IMR-90 (cell line): ENCODE data around the gene MAML3. TPM values are rescaled to one million over a fixed set of nuclear protein-coding genes. Genes with fewer than 3 reads are reported as not detected.

Experiments used
- ATAC-seq: fragments of 200-7000 bp; cut with Tn5 transposase; 2 replicates; pipeline ENCODE4 v1.9.1; 2020; ENCODE audit warnings: low read depth, mild to moderate bottlenecking, moderate library complexity
- BruUV-seq: library from RNA; stranded (reverse); fragments of 400-500 nt; replicated peaks from 2 replicates; lab custom pipeline; 2021; lab: Mats Ljungman, UMichigan
- CTCF ChIA-PET: fragments of 300-600 bp; formaldehyde crosslinking; extraction: SDS; loops from one replicate; lab custom pipeline; 2021; ENCODE audit warnings: antibody characterized with exemption; lab: Yijun Ruan, JAX
- POLR2A ChIA-PET: fragments of 300-600 bp; sonication (Branson Sonifier 250); formaldehyde crosslinking; loops from one replicate; lab custom pipeline; 2022; ENCODE audit warnings: antibody characterized with exemption; ENCODE audit not compliant: unreplicated experiment; lab: Charles Lee
- DNase-seq: peaks from one replicate; pipeline ENCODE4 v3.0.0; 2013
- H2AFZ ChIP-seq: replicated peaks from 2 replicates; pipeline ENCODE3; 2013; ENCODE audit warnings: low read length, mild to moderate bottlenecking; ENCODE audit not compliant: poor library complexity
- H2AK5ac ChIP-seq: 2 replicates; pipeline ENCODE4 v1.6.1; 2013; ENCODE audit warnings: low read depth, low read length, inconsistent platforms
- H2AK9ac ChIP-seq: replicated peaks from 2 replicates; pipeline ENCODE3; 2013; ENCODE audit warnings: mild to moderate bottlenecking, low read depth, low read length, moderate library complexity; ENCODE audit not compliant: poor library complexity
- H2BK120ac ChIP-seq: 2 replicates; pipeline ENCODE4 v1.6.1; 2013; ENCODE audit warnings: low read depth, low read length, inconsistent platforms
- H2BK15ac ChIP-seq: 3 replicates; pipeline ENCODE4 v1.6.1; 2013; ENCODE audit warnings: low read depth, low read length, inconsistent platforms
- H2BK20ac ChIP-seq: 2 replicates; pipeline ENCODE4 v1.6.1; 2013; ENCODE audit warnings: low read depth, mild to moderate bottlenecking, inconsistent platforms, low read length, moderate library complexity
- H2BK5ac ChIP-seq: 2 replicates; pipeline ENCODE4 v1.6.1; 2013; ENCODE audit warnings: mild to moderate bottlenecking, low read depth, low read length, inconsistent platforms; ENCODE audit not compliant: poor library complexity, severe bottlenecking
- H3K14ac ChIP-seq: replicated peaks from 2 replicates; pipeline ENCODE4 v1.6.1; 2013; ENCODE audit warnings: low read depth, low read length, inconsistent platforms
- H3K18ac ChIP-seq: 2 replicates; pipeline ENCODE4 v1.6.1; 2013; ENCODE audit warnings: low read depth, low read length, control low read depth
- H3K23ac ChIP-seq: 2 replicates; pipeline ENCODE4 v1.6.1; 2013; ENCODE audit warnings: low read depth, low read length, inconsistent platforms
- H3K27ac ChIP-seq: 2 replicates; pipeline ENCODE4 v1.5.1; 2013; ENCODE audit warnings: mild to moderate bottlenecking, control low read depth, low read length; ENCODE audit not compliant: insufficient read depth
- H3K27me3 ChIP-seq: 2 replicates; pipeline ENCODE4 v1.6.1; 2013; ENCODE audit warnings: low read length; ENCODE audit not compliant: control insufficient read depth, insufficient read depth
- H3K36me3 ChIP-seq: 2 replicates; pipeline ENCODE4 v1.6.1; 2013; ENCODE audit warnings: low read length, mixed read lengths; ENCODE audit not compliant: control insufficient read depth, insufficient read depth
- H3K4ac ChIP-seq: 2 replicates; pipeline ENCODE4 v1.6.1; 2013; ENCODE audit warnings: low read depth, low read length, inconsistent platforms
- H3K4me1 ChIP-seq: 2 replicates; pipeline ENCODE4 v1.6.1; 2013; ENCODE audit warnings: low read length, mixed read lengths; ENCODE audit not compliant: control insufficient read depth, insufficient read depth
- H3K4me2 ChIP-seq: 2 replicates; pipeline ENCODE4 v1.6.1; 2013; ENCODE audit warnings: low read depth, mild to moderate bottlenecking, control low read depth, low read length, moderate library complexity
- H3K4me3 ChIP-seq: 2 replicates; pipeline ENCODE4 v1.5.1; 2013; ENCODE audit warnings: low read depth, mild to moderate bottlenecking, control low read depth, low read length, moderate library complexity; ENCODE audit not compliant: insufficient read depth
- H3K56ac ChIP-seq: 2 replicates; pipeline ENCODE4 v1.6.1; 2013; ENCODE audit warnings: low read length, inconsistent platforms; ENCODE audit not compliant: insufficient read depth; ENCODE audit errors: extremely low read depth
- H3K79me1 ChIP-seq, 2 experiments: 2 replicates each; pipeline ENCODE4 v1.6.1; 2013; ENCODE audit warnings: low read length in 2 of 2, inconsistent platforms in 1 of 2, low read depth in 1 of 2
- H3K9ac ChIP-seq: 2 replicates; pipeline ENCODE4 v1.6.1; 2013; ENCODE audit warnings: low read depth, low read length, control low read depth
- H3K9me1 ChIP-seq: 2 replicates; pipeline ENCODE4 v1.6.1; 2013; ENCODE audit warnings: low read length, inconsistent platforms; ENCODE audit not compliant: insufficient read depth
- H3K9me3 ChIP-seq: 2 replicates; pipeline ENCODE4 v1.6.1; 2013; ENCODE audit warnings: low read length; ENCODE audit not compliant: control insufficient read depth, insufficient read depth
- H4K20me1 ChIP-seq: 2 replicates; pipeline ENCODE4 v1.6.1; 2013; ENCODE audit warnings: low read length, inconsistent platforms; ENCODE audit not compliant: insufficient read depth
- H4K5ac ChIP-seq: 2 replicates; pipeline ENCODE4 v1.6.1; 2013; ENCODE audit warnings: mild to moderate bottlenecking, low read depth, low read length, control low read depth
- H4K8ac ChIP-seq, 2 experiments: 2 replicates each; pipeline ENCODE4 v1.6.1; 2013; ENCODE audit warnings: low read depth in 2 of 2, low read length in 2 of 2, control low read depth in 1 of 2, inconsistent platforms in 1 of 2
- H4K91ac ChIP-seq: 2 replicates; pipeline ENCODE4 v1.6.1; 2013; ENCODE audit warnings: low read depth, low read length, inconsistent platforms; ENCODE audit not compliant: insufficient read depth
- BHLHE40 ChIP-seq: fragments of 150-350 bp; IDR thresholded peaks from 2 replicates; pipeline ENCODE4 v1.6.1; 2016; ENCODE audit warnings: mild to moderate bottlenecking, low read depth, low read length
- CEBPB ChIP-seq: IDR thresholded peaks from 2 replicates; pipeline ENCODE4 v1.6.1; 2012; ENCODE audit warnings: low read depth, low read length, improper control_type of control experiment
- CHD1 ChIP-seq: IDR thresholded peaks from 2 replicates; pipeline ENCODE4 v1.6.1; 2012; ENCODE audit warnings: low read depth, low read length, improper control_type of control experiment
- ELK1 ChIP-seq: fragments of 150-350 bp; IDR thresholded peaks from 2 replicates; pipeline ENCODE4 v1.6.1; 2016; ENCODE audit warnings: low read depth, mild to moderate bottlenecking, low read length, moderate library complexity, borderline replicate concordance
- FOS ChIP-seq: fragments of 150-350 bp; IDR thresholded peaks from 2 replicates; pipeline ENCODE4 v1.6.1; 2016; ENCODE audit warnings: low read depth, low read length
- MAFK ChIP-seq: IDR thresholded peaks from 2 replicates; pipeline ENCODE4 v1.6.1; 2012; ENCODE audit warnings: low read depth, low read length, improper control_type of control experiment
- MAZ ChIP-seq: IDR thresholded peaks from 2 replicates; pipeline ENCODE4 v1.6.1; 2012; ENCODE audit warnings: low read depth, mild to moderate bottlenecking, low read length, improper control_type of control experiment, moderate library complexity, borderline replicate concordance
- MXI1 ChIP-seq: IDR thresholded peaks from 2 replicates; pipeline ENCODE4 v1.6.1; 2012; ENCODE audit warnings: low read depth, mild to moderate bottlenecking, low read length, moderate library complexity, borderline replicate concordance
- NFE2L2 ChIP-seq: fragments of 150-350 bp; IDR thresholded peaks from 2 replicates; pipeline ENCODE4 v1.6.1; 2016; ENCODE audit warnings: low read depth, mild to moderate bottlenecking, low read length
- RAD21 ChIP-seq: IDR thresholded peaks from 2 replicates; pipeline ENCODE4 v1.6.1; 2012; ENCODE audit warnings: low read length, improper control_type of control experiment
- RCOR1 ChIP-seq: IDR thresholded peaks from 2 replicates; pipeline ENCODE4 v1.6.1; 2012; ENCODE audit warnings: mild to moderate bottlenecking, low read length, improper control_type of control experiment; ENCODE audit not compliant: insufficient replicate concordance
- RFX5 ChIP-seq: IDR thresholded peaks from 2 replicates; pipeline ENCODE4 v1.8.0; 2012; ENCODE audit warnings: low read depth, mild to moderate bottlenecking, low read length, moderate library complexity
- SMC3 ChIP-seq: fragments of 150-350 bp; IDR thresholded peaks from 2 replicates; pipeline ENCODE4 v1.6.1; 2016; ENCODE audit warnings: low read depth, mild to moderate bottlenecking, antibody characterized with exemption, low read length, moderate library complexity
- WGBS, 2 experiments: methylation state at CpG; one replicate each; pipeline versions ENCODE4 v1.1.5 to v1.1.7; 2013; ENCODE audit warnings: missing lambda C conversion rate in 2 of 2; ENCODE audit not compliant: insufficient read length in 1 of 2; ENCODE audit errors: extremely low coverage in 2 of 2; 5-methylcytosine and 5-hydroxymethylcytosine counted together
- dilution Hi-C: fragments of 300-500 bp; cut with HindIII; formaldehyde crosslinking; loops from one replicate; pipeline ENCODE4 v1.14.3; 2018; ENCODE audit warnings: low sequenced_read_pairs; ENCODE audit not compliant: unreplicated experiment
- in situ Hi-C: fragments of 300-500 bp; cut with MboI; formaldehyde crosslinking; loops from 3 replicates; pipeline ENCODE4 v1.14.3; 2019; ENCODE audit warnings: low sequenced_read_pairs, inconsistent platforms, mixed read lengths
- intact Hi-C: fragments of 100-400 bp; cut with micrococcal nuclease; formaldehyde crosslinking; loops from 2 replicates; pipeline ENCODE4 v1.10.0; 2022
- polyA plus RNA-seq, 3 experiments: library from polyadenylated mRNA; depleted of rRNA; stranded (reverse); fragments of >200 nt; gene quantifications; 2 replicates each; pipeline ENCODE4 v1.2.3, GENCODE V29; 2012; ENCODE audit warnings: low replicate concordance in 1 of 3
- total RNA-seq: library from RNA; depleted of rRNA; stranded (reverse); fragments of >200 nt; gene quantifications from 2 replicates; pipeline ENCODE4 v1.2.3, GENCODE V29; 2012
- TF ChIP-seq, protein P1 (sequence below): fragments of 150-350 bp; IDR thresholded peaks from 2 replicates; pipeline ENCODE4 v1.6.1; 2017; ENCODE audit warnings: mild to moderate bottlenecking, antibody characterized with exemption, low read length, low read depth
- TF ChIP-seq, protein P2 (sequence below): conservative IDR thresholded peaks from 2 replicates; pipeline ENCODE4 v1.5.1; 2012; ENCODE audit warnings: mild to moderate bottlenecking, low read depth, low read length, improper control_type of control experiment

MAML3 gene
- total and polyA plus RNA-seq, 2 of the 4 experiments (the other 2 are of a cell fraction) = 0.90 to 1.7 TPM

- ChIA-PET POLR2A (no interaction called here), CTCF (no interaction called here)
- Histone ChIP-seq H4K20me1 (no peaks in the 10 kb centered on the region), H3K14ac (no peak overlapping the region), H3K18ac (no peak overlapping the region), H4K91ac (no peak overlapping the region), H3K9ac (no peak overlapping the region), H3K4me1 (peaks cover 4% of the 10 kb centered on the region), H2BK120ac (no peak overlapping the region), H4K8ac (no peak overlapping the region), H2BK5ac (no peak overlapping the region), H3K36me3 (no peaks in the 10 kb centered on the region), H3K27me3 (no peaks in the 10 kb centered on the region), H3K9me1 (no peaks in the 10 kb centered on the region), H3K79me1 (peaks cover 0 to 4% of the 10 kb centered on the region in 2 experiments; a peak in 1 of 4 replicates), H2AK5ac (no peak overlapping the region), H2AFZ (no peak overlapping the region), H2BK15ac (no peak overlapping the region), H2BK20ac (no peak overlapping the region), H3K23ac (peak overlapping the region; percentile 18; the same call in 1 of the 2 replicates), H4K5ac (no peak overlapping the region), H3K4me3 (no peak overlapping the region), H2AK9ac (no peak overlapping the region), H3K9me3 (peaks cover 2% of the 10 kb centered on the region), H3K4me2 (no peak overlapping the region), H3K56ac (no peak overlapping the region), H3K27ac (no peak overlapping the region), H3K4ac (no peak overlapping the region)
- DNase-seq (peak; percentile 48), ATAC-seq (peak; percentile 58)
- no CpG with 5 or more reads among the region's 2 CpGs for WGBS, 2 experiments
- no TSS peak for BruUV-seq
- dilution Hi-C loops (no loop called here), intact Hi-C loops (loop anchor here (5.0 to 10.0 kb wide), 4 partner anchors 101 to 354 kb away; partner anchors contain the start of gene MAML3), in situ Hi-C loops (no loop called here)
- TF ChIP-seq RFX5 = no peak
- TF ChIP-seq MXI1 = no peak
- TF ChIP-seq BHLHE40 = no peak
- TF ChIP-seq SMC3 = no peak
- no peak for TF ChIP-seq RCOR1
- TF ChIP-seq RAD21 = no peak
- TF ChIP-seq ELK1 = no peak
- TF ChIP-seq FOS = no peak
- TF ChIP-seq MAFK = no peak
- TF ChIP-seq, protein P1, sequence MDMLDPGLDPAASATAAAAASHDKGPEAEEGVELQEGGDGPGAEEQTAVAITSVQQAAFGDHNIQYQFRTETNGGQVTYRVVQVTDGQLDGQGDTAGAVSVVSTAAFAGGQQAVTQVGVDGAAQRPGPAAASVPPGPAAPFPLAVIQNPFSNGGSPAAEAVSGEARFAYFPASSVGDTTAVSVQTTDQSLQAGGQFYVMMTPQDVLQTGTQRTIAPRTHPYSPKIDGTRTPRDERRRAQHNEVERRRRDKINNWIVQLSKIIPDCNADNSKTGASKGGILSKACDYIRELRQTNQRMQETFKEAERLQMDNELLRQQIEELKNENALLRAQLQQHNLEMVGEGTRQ = no peak
- TF ChIP-seq CEBPB = no peak
- TF ChIP-seq NFE2L2 = no peak
- no peak for TF ChIP-seq CHD1
- TF ChIP-seq MAZ = no peak
- TF ChIP-seq, protein P2, sequence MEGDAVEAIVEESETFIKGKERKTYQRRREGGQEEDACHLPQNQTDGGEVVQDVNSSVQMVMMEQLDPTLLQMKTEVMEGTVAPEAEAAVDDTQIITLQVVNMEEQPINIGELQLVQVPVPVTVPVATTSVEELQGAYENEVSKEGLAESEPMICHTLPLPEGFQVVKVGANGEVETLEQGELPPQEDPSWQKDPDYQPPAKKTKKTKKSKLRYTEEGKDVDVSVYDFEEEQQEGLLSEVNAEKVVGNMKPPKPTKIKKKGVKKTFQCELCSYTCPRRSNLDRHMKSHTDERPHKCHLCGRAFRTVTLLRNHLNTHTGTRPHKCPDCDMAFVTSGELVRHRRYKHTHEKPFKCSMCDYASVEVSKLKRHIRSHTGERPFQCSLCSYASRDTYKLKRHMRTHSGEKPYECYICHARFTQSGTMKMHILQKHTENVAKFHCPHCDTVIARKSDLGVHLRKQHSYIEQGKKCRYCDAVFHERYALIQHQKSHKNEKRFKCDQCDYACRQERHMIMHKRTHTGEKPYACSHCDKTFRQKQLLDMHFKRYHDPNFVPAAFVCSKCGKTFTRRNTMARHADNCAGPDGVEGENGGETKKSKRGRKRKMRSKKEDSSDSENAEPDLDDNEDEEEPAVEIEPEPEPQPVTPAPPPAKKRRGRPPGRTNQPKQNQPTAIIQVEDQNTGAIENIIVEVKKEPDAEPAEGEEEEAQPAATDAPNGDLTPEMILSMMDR = no peak
Measured at GRCh38 chr4:139900964-139901376, 253.0 kb downstream of the MAML3 start.
